ENCODE data around the gene NCAPD2. TPM values are rescaled to one million over a fixed set of nuclear protein-coding genes. Genes with fewer than 3 reads are reported as not detected.
A peak's percentile ranks its signal among the peaks of the same experiment; 100 is the strongest.
"Not testable (repeated sequence)": the region's sequence is repeated elsewhere in the genome, so short reads cannot be mapped to it uniquely, and the experiment has no call there.

The NCAPD2 gene
- total RNA-seq, 6 experiments from 2014 or later: 42.2 to 75.9 (median 65.4) TPM

DNA sequence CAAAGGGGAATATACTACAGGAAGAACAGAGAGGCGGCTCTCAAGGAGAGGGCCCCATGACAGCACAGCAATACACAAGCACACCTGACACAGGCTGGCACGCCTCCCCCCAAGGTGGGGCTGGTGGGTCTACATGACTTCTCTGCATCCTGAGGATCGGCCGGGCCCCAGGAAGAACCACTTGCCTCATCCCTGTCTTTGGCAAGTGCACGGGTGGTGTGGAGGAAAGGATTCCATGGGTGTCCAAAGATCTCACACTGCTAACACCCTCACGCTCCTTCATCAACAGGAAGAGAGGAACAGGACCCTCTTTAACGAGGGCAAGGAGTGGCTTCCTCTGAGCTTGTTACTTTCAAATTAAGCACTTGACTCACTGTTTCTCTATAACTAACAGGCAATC lies 30.7 kb upstream of the NCAPD2 start:
- TF ChIP-seq, protein P1, sequence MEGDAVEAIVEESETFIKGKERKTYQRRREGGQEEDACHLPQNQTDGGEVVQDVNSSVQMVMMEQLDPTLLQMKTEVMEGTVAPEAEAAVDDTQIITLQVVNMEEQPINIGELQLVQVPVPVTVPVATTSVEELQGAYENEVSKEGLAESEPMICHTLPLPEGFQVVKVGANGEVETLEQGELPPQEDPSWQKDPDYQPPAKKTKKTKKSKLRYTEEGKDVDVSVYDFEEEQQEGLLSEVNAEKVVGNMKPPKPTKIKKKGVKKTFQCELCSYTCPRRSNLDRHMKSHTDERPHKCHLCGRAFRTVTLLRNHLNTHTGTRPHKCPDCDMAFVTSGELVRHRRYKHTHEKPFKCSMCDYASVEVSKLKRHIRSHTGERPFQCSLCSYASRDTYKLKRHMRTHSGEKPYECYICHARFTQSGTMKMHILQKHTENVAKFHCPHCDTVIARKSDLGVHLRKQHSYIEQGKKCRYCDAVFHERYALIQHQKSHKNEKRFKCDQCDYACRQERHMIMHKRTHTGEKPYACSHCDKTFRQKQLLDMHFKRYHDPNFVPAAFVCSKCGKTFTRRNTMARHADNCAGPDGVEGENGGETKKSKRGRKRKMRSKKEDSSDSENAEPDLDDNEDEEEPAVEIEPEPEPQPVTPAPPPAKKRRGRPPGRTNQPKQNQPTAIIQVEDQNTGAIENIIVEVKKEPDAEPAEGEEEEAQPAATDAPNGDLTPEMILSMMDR (IDR thresholded peaks at IDR 0.05): no peak

DNA sequence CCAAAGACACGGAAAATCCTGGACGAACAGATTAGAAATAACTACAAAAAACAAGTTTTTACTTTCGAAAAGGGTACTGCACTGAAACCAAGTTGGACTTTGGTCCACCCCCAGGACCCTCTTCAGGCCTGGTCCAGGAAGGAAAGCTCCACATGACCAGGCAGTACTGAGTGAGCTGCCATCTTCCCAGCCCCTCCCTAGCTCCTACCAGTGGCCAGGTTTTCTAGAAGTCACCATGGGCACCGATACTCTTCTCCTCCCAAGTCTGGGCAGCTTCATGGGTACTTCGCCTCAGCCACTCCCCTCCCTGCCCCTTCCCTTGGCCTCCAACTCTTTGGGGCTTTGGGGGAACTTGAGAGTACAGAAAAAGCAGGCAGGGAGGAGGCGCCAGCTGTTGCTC lies 30.0 kb upstream of the NCAPD2 start:
- Mint-ChIP-seq H3K4me1 (ENCODE audit: low read depth) (peaks cover 21% of the 10 kb centered on the region), H3K9me3 (no peaks in the 10 kb centered on the region), H3K4me3 (no peak overlapping the region), H3K36me3 (ENCODE audit: low read depth) (peaks cover 33% of the 10 kb centered on the region), H3K27ac (no peak overlapping the region), H3K27me3 (ENCODE audit: insufficient read depth) (peaks cover 6% of the 10 kb centered on the region)
- no peak for DNase-seq
- TF ChIP-seq, protein P1 (IDR thresholded peaks at IDR 0.05): no peak

More for the DNA sequence above, 30.7 kb upstream of the NCAPD2 start:
- H3K9me3 Mint-ChIP-seq: no peaks in the 10 kb centered on the region
- no peak overlapping the region for H3K27ac Mint-ChIP-seq
- DNase-seq: no peak
- H3K4me1 Mint-ChIP-seq (ENCODE audit: low read depth): peaks cover 14% of the 10 kb centered on the region
- peaks cover 3% of the 10 kb centered on the region for H3K27me3 Mint-ChIP-seq (ENCODE audit: insufficient read depth)
- peaks cover 33% of the 10 kb centered on the region for H3K36me3 Mint-ChIP-seq (ENCODE audit: low read depth)
- no peak overlapping the region for H3K4me3 Mint-ChIP-seq

DNA sequence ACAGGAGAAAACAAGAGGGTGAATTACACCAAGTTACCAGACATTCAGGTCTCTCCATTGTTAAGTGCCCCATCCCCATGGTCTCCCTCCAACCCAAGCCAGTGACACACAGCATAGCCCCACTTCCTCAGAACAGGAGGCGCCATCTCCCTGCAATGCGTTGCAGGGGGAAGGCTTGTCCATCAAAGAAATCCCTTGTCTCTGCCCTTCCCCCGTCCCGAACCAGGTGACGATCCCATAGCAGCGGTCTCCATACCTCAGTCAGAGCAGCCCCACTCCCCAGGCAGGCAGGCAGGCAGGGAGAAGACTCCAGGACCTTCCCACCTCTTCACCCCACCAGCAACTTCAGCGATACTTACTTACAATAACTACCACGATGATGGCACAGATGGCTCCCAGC lies 29.4 kb upstream of the NCAPD2 start:
- H3K27me3 Mint-ChIP-seq (ENCODE audit: insufficient read depth): peaks cover 6% of the 10 kb centered on the region
- H3K4me1 Mint-ChIP-seq (ENCODE audit: low read depth): peaks cover 27% of the 10 kb centered on the region
- H3K4me3 Mint-ChIP-seq: no peak overlapping the region
- H3K27ac Mint-ChIP-seq: no peak overlapping the region
- no peak for DNase-seq
- TF ChIP-seq, protein P1 (IDR thresholded peaks at IDR 0.05): no peak
- H3K9me3 Mint-ChIP-seq: no peaks in the 10 kb centered on the region
- peaks cover 32% of the 10 kb centered on the region for H3K36me3 Mint-ChIP-seq (ENCODE audit: low read depth)

DNA sequence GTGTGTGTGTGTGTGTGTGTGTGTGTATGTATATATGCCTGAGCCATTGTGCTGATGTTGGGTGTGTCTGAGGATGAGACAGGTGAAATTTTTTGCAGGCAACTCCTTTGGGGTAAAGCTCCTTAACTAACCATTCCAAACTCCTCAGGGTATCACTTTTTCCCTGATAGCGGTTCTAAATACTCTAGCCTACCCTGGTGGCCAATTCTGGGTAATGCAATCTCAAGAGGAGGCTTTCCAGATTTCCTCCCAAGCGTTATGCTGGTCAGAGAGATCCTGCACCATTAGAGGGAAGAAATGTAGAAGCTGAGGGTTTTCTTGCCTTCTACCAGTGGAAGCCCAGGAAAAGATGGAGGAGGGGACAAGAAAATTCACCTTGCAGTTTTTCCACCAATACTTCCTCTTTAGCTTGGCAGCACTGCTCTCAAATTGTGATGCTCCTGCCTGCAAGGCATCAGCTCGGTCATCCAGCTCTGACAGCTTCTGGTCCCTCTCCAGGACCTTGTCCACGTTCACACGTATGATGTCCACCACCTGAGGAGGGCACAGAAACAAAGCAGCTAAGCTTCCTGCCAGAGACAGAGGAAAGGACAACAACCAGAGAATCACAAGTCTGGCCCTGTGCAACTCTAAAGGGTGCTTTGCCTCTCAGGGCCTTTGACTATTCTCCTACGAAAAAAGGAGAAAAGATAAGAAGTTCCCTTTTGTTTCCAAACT lies 28.3 kb upstream of the NCAPD2 start:
- peak; percentile 65 for DNase-seq
- TF ChIP-seq, protein P1 (IDR thresholded peaks at IDR 0.05): peak; percentile 89
- Mint-ChIP-seq H3K27ac (peak overlapping the region; percentile 38; the same call in 1 of the 2 replicates), H3K36me3 (ENCODE audit: low read depth) (peaks cover 32% of the 10 kb centered on the region), H3K4me3 (no peak overlapping the region), H3K27me3 (ENCODE audit: insufficient read depth) (peaks cover 6% of the 10 kb centered on the region), H3K9me3 (no peaks in the 10 kb centered on the region), H3K4me1 (ENCODE audit: low read depth) (peaks cover 32% of the 10 kb centered on the region)

DNA sequence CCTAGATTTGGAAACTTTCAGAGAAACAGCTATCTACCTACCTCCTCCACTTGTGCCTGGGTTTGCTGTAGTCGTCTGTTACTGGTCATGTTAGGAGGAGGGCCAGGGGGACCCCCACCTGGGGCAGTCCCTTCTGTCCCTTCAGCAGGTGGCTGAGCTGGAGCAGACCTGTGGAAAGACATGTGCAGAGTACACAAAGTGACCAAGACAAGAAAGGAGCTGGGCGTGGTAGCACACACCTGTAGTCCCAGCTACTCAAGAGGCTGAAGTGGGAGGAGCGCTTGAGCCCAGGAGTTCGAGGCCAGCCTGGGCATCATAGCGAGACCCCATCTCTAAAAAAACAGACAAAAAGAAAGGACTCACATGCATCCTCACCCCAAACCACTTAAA lies 27.7 kb upstream of the NCAPD2 start:
- H3K27ac Mint-ChIP-seq: no peak overlapping the region
- H3K4me1 Mint-ChIP-seq (ENCODE audit: low read depth): peaks cover 36% of the 10 kb centered on the region
- no peaks in the 10 kb centered on the region for H3K9me3 Mint-ChIP-seq
- no peak for DNase-seq
- TF ChIP-seq, protein P1 (IDR thresholded peaks at IDR 0.05): no peak
- peaks cover 6% of the 10 kb centered on the region; the same call in 1 of the 2 replicates for H3K27me3 Mint-ChIP-seq (ENCODE audit: insufficient read depth)
- peaks cover 32% of the 10 kb centered on the region for H3K36me3 Mint-ChIP-seq (ENCODE audit: low read depth)
- H3K4me3 Mint-ChIP-seq: no peak overlapping the region

DNA sequence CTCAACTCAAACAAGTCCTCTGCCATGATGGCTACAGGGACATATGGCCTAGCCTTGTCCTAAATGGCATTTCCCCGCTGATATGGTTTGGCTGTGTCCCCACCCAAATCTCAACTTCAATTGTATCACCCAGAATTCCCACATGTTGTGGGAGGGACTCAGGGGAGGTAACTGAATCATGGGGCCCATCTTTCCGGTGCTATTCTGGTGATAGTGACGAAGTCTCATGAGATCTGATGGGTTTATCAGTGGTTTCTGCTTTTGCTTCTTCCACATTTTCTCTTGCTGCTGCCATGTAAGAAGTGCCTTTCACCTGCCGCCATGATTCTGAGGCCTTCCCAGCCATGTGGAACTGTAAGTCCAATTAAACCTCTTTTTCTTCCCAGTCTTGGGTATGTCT lies 27.2 kb upstream of the NCAPD2 start:
- H3K4me3 Mint-ChIP-seq; DNase-seq; H3K27ac Mint-ChIP-seq; H3K27me3 Mint-ChIP-seq (ENCODE audit: insufficient read depth); H3K9me3 Mint-ChIP-seq: not testable (repeated sequence)
- peaks cover 31% of the 10 kb centered on the region for H3K36me3 Mint-ChIP-seq (ENCODE audit: low read depth)
- peaks cover 42% of the 10 kb centered on the region for H3K4me1 Mint-ChIP-seq (ENCODE audit: low read depth)

DNA sequence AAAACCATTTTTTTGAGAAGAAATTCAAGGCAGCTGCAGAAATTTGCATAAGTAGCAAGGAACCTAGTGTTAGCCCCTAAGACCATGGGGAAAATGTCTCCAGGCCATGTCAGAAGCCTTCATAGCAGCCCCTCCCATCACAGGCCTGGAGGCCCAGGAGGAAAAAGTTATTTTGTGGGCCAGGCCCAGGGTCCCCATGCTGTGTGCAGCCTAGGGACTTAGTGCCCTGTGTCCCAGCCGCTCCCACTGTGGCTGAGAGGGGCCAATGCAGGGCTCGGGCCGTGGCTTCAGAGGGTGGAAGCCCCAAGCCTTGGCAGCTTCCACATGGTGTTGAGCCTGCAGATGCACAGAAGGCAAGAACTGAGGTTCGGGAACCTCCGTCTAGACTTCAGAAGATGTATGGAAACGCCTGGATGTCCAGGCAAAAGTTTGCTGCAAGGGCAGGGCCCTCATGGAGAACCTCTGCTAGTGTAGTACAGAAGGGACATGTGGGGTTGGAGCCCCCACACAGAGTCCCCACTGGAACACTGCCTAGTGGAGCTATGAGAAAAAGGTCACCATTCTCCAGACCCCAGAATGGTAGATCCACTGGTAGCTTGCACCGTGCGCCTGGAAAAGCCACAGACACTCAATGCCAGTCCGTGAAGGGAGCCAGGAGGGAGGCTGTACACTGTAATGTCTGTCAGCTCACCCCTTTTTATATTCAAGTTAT lies 26.2 kb upstream of the NCAPD2 start:
- not testable (repeated sequence) for DNase-seq; H3K27me3 Mint-ChIP-seq (ENCODE audit: insufficient read depth); H3K9me3 Mint-ChIP-seq
- H3K4me1 Mint-ChIP-seq (ENCODE audit: low read depth): peaks cover 49% of the 10 kb centered on the region
- H3K36me3 Mint-ChIP-seq (ENCODE audit: low read depth): peaks cover 25% of the 10 kb centered on the region
- H3K4me3 Mint-ChIP-seq: peak overlapping the region; percentile 92; the same call in 1 of the 2 replicates
- H3K27ac Mint-ChIP-seq: peak overlapping the region; percentile 66

Data from HFFc6 (cell line).